Esophagus squamous epithelium (tissue), 5 donors: ENCODE results near the gene TNNC1. TPM values are rescaled to one million over a fixed set of nuclear protein-coding genes. Genes with fewer than 3 reads are reported as not detected.

Source experiments
- DNase-seq: peaks from one replicate; lab custom pipeline; 2025; lab: John Stamatoyannopoulos, UW
- H3K27ac ChIP-seq, 4 donors: fragments of 200-600 bp; sonication (generic); one replicate each; pipeline ENCODE4 v1.5.1; 2016 to 2019; ENCODE audit warnings: mild to moderate bottlenecking in 1 of 4
- H3K27me3 ChIP-seq, 4 donors: fragments of 200-600 bp; sonication (generic); 1 replicate in 3 of 4; 2 replicates in 1 of 4; pipeline versions ENCODE4 v1.5.1 to v1.6.0; 2017 to 2021; ENCODE audit warnings: antibody characterized with exemption in 1 of 4
- H3K36me3 ChIP-seq, 3 donors: fragments of 200-600 bp; sonication (generic); one replicate each; pipeline ENCODE4 v1.5.1; 2016 to 2019
- H3K4me1 ChIP-seq, 3 donors: fragments of 200-600 bp; sonication (generic); one replicate each; pipeline ENCODE4 v1.5.1; 2017 to 2019
- H3K4me3 ChIP-seq, 4 donors: fragments of 200-600 bp; sonication (generic); 1 replicate in 3 of 4; 2 replicates in 1 of 4; pipeline ENCODE4 v1.5.1; 2016 to 2019; ENCODE audit warnings: mild to moderate bottlenecking in 2 of 4, moderate library complexity in 1 of 4
- H3K9me3 ChIP-seq, 3 donors: fragments of 200-600 bp; sonication (generic); one replicate each; pipeline ENCODE4 v1.5.1; 2016 to 2019
- POLR2A ChIP-seq, 4 donors: fragments of 450-650 bp; IDR thresholded peaks; one replicate each; pipeline ENCODE4 v1.6.1; 2017; ENCODE audit warnings: antibody characterized with exemption in 4 of 4, mild to moderate bottlenecking in 4 of 4, moderate library complexity in 3 of 4
- WGBS, 2 donors: methylation state at CpG; one replicate each; pipeline ENCODE4 v1.1.5; 2018; 5-methylcytosine and 5-hydroxymethylcytosine counted together
- intact Hi-C: fragments of 100-400 bp; cut with DNase I; formaldehyde crosslinking; loops from one replicate; pipeline ENCODE4 v1.15.0; 2022
- total RNA-seq, 4 donors: library from RNA; depleted of rRNA; stranded (reverse); fragments of >200 nt; gene quantifications; one replicate each; pipeline ENCODE4 v1.1.0, GENCODE V29; 2016
- TF ChIP-seq, protein P1 (sequence below), 6 experiments: fragments of 450-650 bp in 4 of 6; fragments of 200-600 bp in 2 of 6; sonication (generic) in 2 of 6; IDR thresholded peaks; one replicate each; pipeline ENCODE4 v1.5.1; 2016 to 2019; ENCODE audit warnings: antibody characterized with exemption in 6 of 6, mild to moderate bottlenecking in 4 of 6, moderate library complexity in 4 of 6
- donor health status: DM: yes; HTN: yes; CAD: no.

TNNC1 gene
- total RNA-seq, 4 donors from 2014 or later, result 4.1 TPM; not detected in 3

- 26 to 45% methylated on average over 6 of the region's 6 CpGs for WGBS, 2 donors
- no peaks in the 10 kb centered on the region for H3K9me3 ChIP-seq
- H3K27ac ChIP-seq, result peak overlapping the region in 2 of 4 donors; percentile 42 to 95
- H3K27me3 ChIP-seq, result no peaks in the 10 kb centered on the region
- no peak for DNase-seq
- peaks cover 27 to 61% (median 40%) of the 10 kb centered on the region in 3 donors for H3K4me1 ChIP-seq
- peaks cover 9 to 60% (median 25%) of the 10 kb centered on the region in 3 donors for H3K36me3 ChIP-seq
- no peak overlapping the region for H3K4me3 ChIP-seq
- TF ChIP-seq, protein P1, sequence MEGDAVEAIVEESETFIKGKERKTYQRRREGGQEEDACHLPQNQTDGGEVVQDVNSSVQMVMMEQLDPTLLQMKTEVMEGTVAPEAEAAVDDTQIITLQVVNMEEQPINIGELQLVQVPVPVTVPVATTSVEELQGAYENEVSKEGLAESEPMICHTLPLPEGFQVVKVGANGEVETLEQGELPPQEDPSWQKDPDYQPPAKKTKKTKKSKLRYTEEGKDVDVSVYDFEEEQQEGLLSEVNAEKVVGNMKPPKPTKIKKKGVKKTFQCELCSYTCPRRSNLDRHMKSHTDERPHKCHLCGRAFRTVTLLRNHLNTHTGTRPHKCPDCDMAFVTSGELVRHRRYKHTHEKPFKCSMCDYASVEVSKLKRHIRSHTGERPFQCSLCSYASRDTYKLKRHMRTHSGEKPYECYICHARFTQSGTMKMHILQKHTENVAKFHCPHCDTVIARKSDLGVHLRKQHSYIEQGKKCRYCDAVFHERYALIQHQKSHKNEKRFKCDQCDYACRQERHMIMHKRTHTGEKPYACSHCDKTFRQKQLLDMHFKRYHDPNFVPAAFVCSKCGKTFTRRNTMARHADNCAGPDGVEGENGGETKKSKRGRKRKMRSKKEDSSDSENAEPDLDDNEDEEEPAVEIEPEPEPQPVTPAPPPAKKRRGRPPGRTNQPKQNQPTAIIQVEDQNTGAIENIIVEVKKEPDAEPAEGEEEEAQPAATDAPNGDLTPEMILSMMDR (IDR thresholded peaks at IDR 0.05), result no peak
- no peak for TF ChIP-seq POLR2A (IDR thresholded peaks at IDR 0.05)
- intact Hi-C loops, result no loop called here
These were observed 4.4 kb upstream of the TNNC1 start for GRCh38 chr3:52458031-52458760.

DNA sequence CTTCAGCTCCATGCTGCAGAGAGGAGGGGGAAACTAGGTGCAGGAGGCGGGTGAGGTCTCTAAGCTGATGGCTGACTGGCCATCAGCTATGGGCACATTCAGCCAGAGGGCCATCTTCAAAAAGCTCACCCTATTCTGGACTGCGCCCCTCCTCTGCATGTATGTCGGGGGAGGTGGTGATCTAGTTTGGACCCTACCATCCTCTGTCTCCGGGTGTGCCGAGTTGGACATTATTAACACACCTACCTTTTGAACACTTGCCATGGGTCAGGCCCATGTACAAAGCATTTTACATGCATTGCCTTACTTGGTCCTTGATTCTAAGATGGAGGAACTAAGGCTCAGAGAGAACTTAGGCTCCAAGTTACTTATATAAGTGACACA is 3.0 kb upstream of the TNNC1 start:
- intact Hi-C loops, result no loop called here
- H3K9me3 ChIP-seq, result no peaks in the 10 kb centered on the region
- H3K4me3 ChIP-seq, result peak overlapping the region; percentile 89 to 97 (median 94)
- peak overlapping the region; percentile 90 to 95 (median 92) for H3K27ac ChIP-seq
- WGBS, 2 donors, result 62 to 68% methylated on average over 4 to 5 of the region's 5 CpGs
- TF ChIP-seq, protein P1 (IDR thresholded peaks at IDR 0.05), result no peak
- H3K36me3 ChIP-seq, result peaks cover 9 to 46% (median 25%) of the 10 kb centered on the region in 3 donors
- DNase-seq, result no peak
- peaks cover 27 to 56% (median 40%) of the 10 kb centered on the region in 3 donors for H3K4me1 ChIP-seq
- H3K27me3 ChIP-seq, result no peaks in the 10 kb centered on the region

DNA sequence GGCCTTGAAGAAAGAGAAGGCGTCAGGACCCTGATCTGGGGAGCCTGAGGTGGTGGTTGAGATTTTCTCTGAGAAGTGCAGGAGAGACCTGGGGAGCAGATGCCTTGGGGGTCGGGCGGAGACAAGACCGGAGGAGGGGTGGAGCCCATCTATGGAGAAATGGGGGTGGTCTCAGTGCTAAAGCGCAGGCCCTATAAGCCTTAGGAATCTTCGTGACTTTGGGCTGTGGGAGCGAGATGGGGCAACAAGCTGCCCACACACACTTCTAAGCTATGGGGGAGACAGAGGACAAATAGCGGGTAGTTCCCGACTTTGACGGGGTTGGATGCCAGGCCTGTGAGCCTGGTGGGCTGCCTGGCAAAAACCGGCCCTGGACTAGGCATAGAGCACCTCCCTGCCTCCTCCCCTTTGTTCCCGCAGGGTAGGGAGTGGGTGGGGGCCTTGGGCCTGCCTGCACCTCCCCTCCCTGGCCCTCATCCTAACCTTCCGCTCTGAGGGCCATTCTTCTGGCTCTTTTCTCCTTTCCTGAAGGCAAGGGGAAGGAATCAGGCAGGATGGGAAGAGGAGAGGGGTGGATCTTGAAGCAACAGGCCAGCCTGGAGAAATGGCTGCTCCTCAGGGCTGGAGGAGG is 2.4 kb upstream of the TNNC1 start:
- TF ChIP-seq POLR2A (IDR thresholded peaks at IDR 0.05), result no peak
- TF ChIP-seq, protein P1 (IDR thresholded peaks at IDR 0.05), result no peak
- peak overlapping the region; percentile 90 to 95 (median 92) for H3K27ac ChIP-seq
- no peaks in the 10 kb centered on the region for H3K27me3 ChIP-seq
- peaks cover 9 to 41% (median 25%) of the 10 kb centered on the region in 3 donors for H3K36me3 ChIP-seq
- intact Hi-C loops, result no loop called here
- 4 to 16% methylated on average over 7 to 13 of the region's 13 CpGs for WGBS, 2 donors
- peak overlapping the region; percentile 89 to 97 (median 94) for H3K4me3 ChIP-seq
- no peak for DNase-seq
- peaks cover 27 to 55% (median 40%) of the 10 kb centered on the region in 3 donors for H3K4me1 ChIP-seq
- H3K9me3 ChIP-seq, result no peaks in the 10 kb centered on the region

GRCh38 chr3:52455283-52456168 is 1.7 kb upstream of the TNNC1 start, which contains the start of gene NISCH:
Gene NISCH, plus strand, starts transcription at chr3:52455604. Its CDS starts 38 bp downstream, at chr3:52455642.
- Histone ChIP-seq H3K4me1 (peaks cover 27 to 55% (median 40%) of the 10 kb centered on the region in 3 donors), H3K27ac (peak within 1 kb of the TSS; percentile 90 to 95 (median 92)), H3K9me3 (no peaks in the 10 kb centered on the region), H3K4me3 (peak within 1 kb of the TSS; percentile 89 to 97 (median 94)), H3K27me3 (no peaks in the 10 kb centered on the region), H3K36me3 (peaks cover 9 to 33% (median 22%) of the 10 kb centered on the region in 3 donors)
- 0 to 3% methylated on average over 13 to 24 of the region's 86 CpGs for WGBS, 2 donors
- peak; percentile 40 for DNase-seq
- TF ChIP-seq, protein P1 (IDR thresholded peaks at IDR 0.05), result no peak
- TF ChIP-seq POLR2A (IDR thresholded peaks at IDR 0.05), result peak in 2 of 4 donors; percentile 52 to 61
- intact Hi-C loops, result no loop called here
